HEK293T (cell line): Measurements from ENCODE around the gene TBC1D8.

Source experiments
- ARNT ChIP-seq: fragments of 450-650 bp; IDR thresholded peaks from 2 replicates; pipeline ENCODE4 v1.6.1; 2017; ENCODE audit warnings: mild to moderate bottlenecking
- BHLHE40 ChIP-seq: fragments of 450-650 bp; IDR thresholded peaks from 2 replicates; pipeline ENCODE4 v1.6.1; 2016; ENCODE audit warnings: mild to moderate bottlenecking, moderate library complexity, borderline replicate concordance
- CTBP1 ChIP-seq: fragments of 450-650 bp; IDR thresholded peaks from 2 replicates; pipeline ENCODE4 v1.6.1; 2016; ENCODE audit warnings: borderline replicate concordance
- ELF4 ChIP-seq: fragments of 450-650 bp; IDR thresholded peaks from 2 replicates; pipeline ENCODE4 v1.6.1; 2017; ENCODE audit warnings: antibody characterized with exemption
- FOXA1 ChIP-seq: fragments of 450-650 bp; IDR thresholded peaks from 2 replicates; pipeline ENCODE4 v1.6.1; 2016; ENCODE audit warnings: mild to moderate bottlenecking
- FOXK2 ChIP-seq: fragments of 450-650 bp; IDR thresholded peaks from 2 replicates; pipeline ENCODE4 v1.6.1; 2016; ENCODE audit warnings: mild to moderate bottlenecking
- FOXM1 ChIP-seq: fragments of 450-650 bp; IDR thresholded peaks from 2 replicates; pipeline ENCODE4 v1.6.1; 2017; ENCODE audit warnings: mild to moderate bottlenecking, borderline replicate concordance
- HDGF ChIP-seq: fragments of 450-650 bp; IDR thresholded peaks from 2 replicates; pipeline ENCODE4 v1.6.1; 2017; ENCODE audit warnings: antibody characterized with exemption, borderline replicate concordance
- NFRKB ChIP-seq: fragments of 450-650 bp; IDR thresholded peaks from 2 replicates; pipeline ENCODE4 v1.6.1; 2016; ENCODE audit warnings: mild to moderate bottlenecking, moderate library complexity
- SP1 ChIP-seq: fragments of 450-650 bp; IDR thresholded peaks from 2 replicates; pipeline ENCODE4 v1.6.1; 2017
- SUZ12 ChIP-seq: fragments of 450-650 bp; IDR thresholded peaks from 2 replicates; pipeline ENCODE4 v1.6.1; 2016; ENCODE audit warnings: mild to moderate bottlenecking
- TARDBP ChIP-seq: fragments of 450-650 bp; IDR thresholded peaks from 2 replicates; pipeline ENCODE4 v1.6.1; 2016
- ZNF384 ChIP-seq: fragments of 450-650 bp; IDR thresholded peaks from 2 replicates; pipeline ENCODE4 v1.6.1; 2016
- TF ChIP-seq, protein P1 (sequence below): fragments of 450-650 bp; IDR thresholded peaks from 2 replicates; pipeline ENCODE4 v1.6.1; 2016

DNA sequence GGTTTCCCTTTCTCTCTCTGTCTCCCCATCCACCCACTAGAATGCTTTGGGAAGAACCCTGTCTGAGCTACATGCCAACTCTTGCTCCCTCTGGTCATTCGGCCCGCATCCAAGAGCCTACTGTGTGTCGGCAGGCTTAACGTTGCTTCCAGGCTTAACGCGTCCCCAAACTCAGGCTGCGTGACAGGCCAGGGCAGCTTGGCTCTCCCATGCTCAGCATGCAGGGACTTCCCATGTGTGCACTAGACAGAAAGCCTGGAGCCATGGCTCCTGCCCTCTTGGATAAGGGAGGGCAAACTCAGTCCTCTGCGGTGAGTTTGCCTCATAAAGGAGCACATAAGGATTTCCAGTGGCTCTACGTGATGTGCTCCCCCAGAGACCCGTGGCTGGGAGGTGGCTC lies 105.9 kb downstream of the TBC1D8 start:
- no peak for TF ChIP-seq ELF4
- TF ChIP-seq HDGF: no peak
- no peak for TF ChIP-seq FOXM1
- no peak for TF ChIP-seq ARNT
- no peak for TF ChIP-seq SP1
- TF ChIP-seq FOXK2: no peak
- TF ChIP-seq ZNF384: no peak
- TF ChIP-seq, protein P1, sequence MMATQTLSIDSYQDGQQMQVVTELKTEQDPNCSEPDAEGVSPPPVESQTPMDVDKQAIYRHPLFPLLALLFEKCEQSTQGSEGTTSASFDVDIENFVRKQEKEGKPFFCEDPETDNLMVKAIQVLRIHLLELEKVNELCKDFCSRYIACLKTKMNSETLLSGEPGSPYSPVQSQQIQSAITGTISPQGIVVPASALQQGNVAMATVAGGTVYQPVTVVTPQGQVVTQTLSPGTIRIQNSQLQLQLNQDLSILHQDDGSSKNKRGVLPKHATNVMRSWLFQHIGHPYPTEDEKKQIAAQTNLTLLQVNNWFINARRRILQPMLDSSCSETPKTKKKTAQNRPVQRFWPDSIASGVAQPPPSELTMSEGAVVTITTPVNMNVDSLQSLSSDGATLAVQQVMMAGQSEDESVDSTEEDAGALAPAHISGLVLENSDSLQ: no peak
- no peak for TF ChIP-seq SUZ12
- no peak for TF ChIP-seq BHLHE40
- no peak for TF ChIP-seq NFRKB
- TF ChIP-seq FOXA1: no peak
- TF ChIP-seq CTBP1: no peak
- TF ChIP-seq TARDBP: no peak
